IPS-NIHi7 (cell line): Measurements from ENCODE around the gene CFAP298.
"Not testable (repeated sequence)": the region's sequence is repeated elsewhere in the genome, so short reads cannot be mapped to it uniquely, and the experiment has no call there.

Source experiments
- DNase-seq: peaks from one replicate; pipeline ENCODE4 v3.0.0; 2012; ENCODE audit warnings: mixed read lengths; ENCODE audit errors: extremely low spot score

Gene CFAP298

GRCh38 chr21:32567626-32568025 lies 44.6 kb downstream of the CFAP298 start:
- DNase-seq, result no peak

- no peak for DNase-seq
Measured at GRCh38 chr21:32566741-32567389, 45.3 kb downstream of the CFAP298 start.

- no peak for DNase-seq
Measured at GRCh38 chr21:32565856-32566465, 46.2 kb downstream of the CFAP298 start.

- no peak for DNase-seq
Measured at GRCh38 chr21:32562915-32563314, 49.3 kb downstream of the CFAP298 start.

GRCh38 chr21:32562426-32562825 lies 49.8 kb downstream of the CFAP298 start:
- no peak for DNase-seq

DNA sequence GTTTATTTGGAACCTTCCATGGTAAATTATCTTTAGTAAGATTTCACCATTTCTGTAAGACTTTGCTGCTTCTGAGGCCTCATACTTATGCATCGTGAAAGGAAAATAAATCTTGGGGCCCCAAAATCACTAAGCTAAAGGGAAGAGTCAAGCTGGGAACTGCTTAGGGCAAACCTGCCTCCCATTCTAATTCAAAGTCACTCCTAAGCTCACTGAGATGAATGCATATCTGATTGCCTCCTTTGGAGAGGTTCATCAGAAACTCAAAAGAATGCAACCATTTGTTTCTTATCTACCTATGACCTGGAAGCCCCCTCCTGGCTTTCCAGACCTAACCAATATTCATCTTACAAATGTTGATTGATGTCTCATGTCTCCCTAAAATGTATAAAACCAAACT lies 50.7 kb downstream of the CFAP298 start:
- DNase-seq, result not testable (repeated sequence)

DNA sequence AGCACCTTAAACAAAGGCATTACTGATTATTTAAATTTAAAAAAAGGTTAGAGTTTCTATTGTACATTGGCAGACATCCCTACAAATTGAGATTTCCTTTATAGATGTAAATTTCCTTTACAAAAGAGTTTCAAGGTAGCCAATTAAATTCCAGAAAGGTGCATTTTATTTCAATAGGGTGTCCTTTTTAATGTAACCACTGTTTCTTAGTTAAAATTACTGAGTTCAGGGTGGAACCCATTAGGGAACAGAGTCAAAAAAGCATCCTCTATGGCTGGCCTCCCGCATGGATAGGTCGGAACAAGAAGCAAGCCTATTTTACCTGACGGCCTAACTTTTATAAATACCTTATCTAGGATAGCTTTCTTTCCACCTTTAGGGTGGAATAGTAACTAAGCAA lies 51.3 kb downstream of the CFAP298 start:
- no peak for DNase-seq

GRCh38 chr21:32559006-32559610 lies 53.1 kb downstream of the CFAP298 start:
- DNase-seq, result no peak

- DNase-seq, result no peak
Measured at GRCh38 chr21:32558106-32558505, 54.1 kb downstream of the CFAP298 start.

- no peak for DNase-seq
Measured at GRCh38 chr21:32554832-32555638, 57.1 kb downstream of the CFAP298 start.

- DNase-seq, result no peak
Measured at GRCh38 chr21:32549886-32550285, 62.3 kb downstream of the CFAP298 start.

GRCh38 chr21:32549440-32549839 lies 62.7 kb downstream of the CFAP298 start:
- no peak for DNase-seq
